ENCODE results near the gene LIN37. TPM values are rescaled to one million over a fixed set of nuclear protein-coding genes. Genes with fewer than 3 reads are reported as not detected.
"Not testable (repeated sequence)": the region's sequence is repeated elsewhere in the genome, so short reads cannot be mapped to it uniquely, and the experiment has no call there.

LIN37 gene
- total RNA-seq, 1 donor from 2014 or later = 11.4 TPM

GRCh38 chr19:35792312-35792711 lies 43.9 kb downstream of the LIN37 start:
- Mint-ChIP-seq H3K27me3 (ENCODE audit: insufficient read depth, low read depth) (peaks cover 25% of the 10 kb centered on the region), H3K27ac (no peak overlapping the region), H3K4me1 (peaks cover 5% of the 10 kb centered on the region), H3K36me3 (peaks cover 1% of the 10 kb centered on the region), H3K9me3 (no peaks in the 10 kb centered on the region), H3K4me3 (no peak overlapping the region)
- H3K36me3 ChIP-seq = no peaks in the 10 kb centered on the region
- TF ChIP-seq CTCF (IDR thresholded peaks at IDR 0.05) (no peak), EZH2 (IDR thresholded peaks at IDR 0.05) (no peak), EZH2phosphoT487 (IDR thresholded peaks at IDR 0.05) (no peak)
- peaks cover 29% of the 10 kb centered on the region for H3K27me3 ChIP-seq
- H3K79me2 ChIP-seq (ENCODE audit: low read depth) = no peaks in the 10 kb centered on the region
- no peaks in the 10 kb centered on the region for H4K20me1 ChIP-seq (ENCODE audit: low read depth)
- H3K9me3 ChIP-seq (ENCODE audit: low read depth) = no peaks in the 10 kb centered on the region
- no peak overlapping the region for H3K4me2 ChIP-seq
- no peaks in the 10 kb centered on the region for H3F3A ChIP-seq (ENCODE audit: low read depth)
- DNase-seq (ENCODE audit: low spot score) = no peak
- peaks cover 5% of the 10 kb centered on the region for H3K4me1 ChIP-seq
- H2AFZ ChIP-seq (replicated peaks) = no peak overlapping the region
- no peak overlapping the region for H3K4me3 ChIP-seq
- no peak overlapping the region for H3K27ac ChIP-seq
- H3K9ac ChIP-seq = no peak overlapping the region

- Histone ChIP-seq H3K27me3 (peaks cover 35% of the 10 kb centered on the region), H3K4me3 (no peak overlapping the region), H3K4me2 (no peak overlapping the region), H3K27ac (no peak overlapping the region), H4K20me1 (ENCODE audit: low read depth) (no peaks in the 10 kb centered on the region), H2AFZ (replicated peaks) (no peak overlapping the region), H3K79me2 (ENCODE audit: low read depth) (no peaks in the 10 kb centered on the region), H3K4me1 (peaks cover 5% of the 10 kb centered on the region), H3K36me3 (no peaks in the 10 kb centered on the region), H3F3A (ENCODE audit: low read depth) (no peaks in the 10 kb centered on the region), H3K9me3 (ENCODE audit: low read depth) (no peaks in the 10 kb centered on the region), H3K9ac (no peak overlapping the region)
- no peak for DNase-seq (ENCODE audit: low spot score)
- TF ChIP-seq EZH2 (IDR thresholded peaks at IDR 0.05) = no peak
- no peak for TF ChIP-seq EZH2phosphoT487 (IDR thresholded peaks at IDR 0.05)
- TF ChIP-seq CTCF (IDR thresholded peaks at IDR 0.05) = no peak
- H3K9me3 Mint-ChIP-seq = no peaks in the 10 kb centered on the region
- no peak overlapping the region for H3K27ac Mint-ChIP-seq
- H3K4me3 Mint-ChIP-seq = no peak overlapping the region
- H3K36me3 Mint-ChIP-seq = peaks cover 1% of the 10 kb centered on the region
- peaks cover 29% of the 10 kb centered on the region for H3K27me3 Mint-ChIP-seq (ENCODE audit: insufficient read depth, low read depth)
- peaks cover 5% of the 10 kb centered on the region for H3K4me1 Mint-ChIP-seq
These were observed 44.5 kb downstream of the LIN37 start for GRCh38 chr19:35792888-35793287.

GRCh38 chr19:35793381-35794165 lies 45.2 kb downstream of the LIN37 start:
- no peaks in the 10 kb centered on the region for H3F3A ChIP-seq (ENCODE audit: low read depth)
- peaks cover 41% of the 10 kb centered on the region for H3K27me3 ChIP-seq
- no peaks in the 10 kb centered on the region for H3K36me3 ChIP-seq
- no peak overlapping the region for H3K27ac ChIP-seq
- no peaks in the 10 kb centered on the region for H4K20me1 ChIP-seq (ENCODE audit: low read depth)
- H3K9ac ChIP-seq = no peak overlapping the region
- peaks cover 5% of the 10 kb centered on the region for H3K4me1 ChIP-seq
- H3K79me2 ChIP-seq (ENCODE audit: low read depth) = no peaks in the 10 kb centered on the region
- H3K27ac Mint-ChIP-seq = no peak overlapping the region
- H3K4me3 ChIP-seq = no peak overlapping the region
- peaks cover 33% of the 10 kb centered on the region for H3K27me3 Mint-ChIP-seq (ENCODE audit: insufficient read depth, low read depth)
- no peak for DNase-seq (ENCODE audit: low spot score)
- no peak overlapping the region for H2AFZ ChIP-seq (replicated peaks)
- H3K4me3 Mint-ChIP-seq = no peak overlapping the region
- no peaks in the 10 kb centered on the region for H3K36me3 Mint-ChIP-seq
- no peak overlapping the region for H3K4me2 ChIP-seq
- no peaks in the 10 kb centered on the region for H3K9me3 ChIP-seq (ENCODE audit: low read depth)
- H3K9me3 Mint-ChIP-seq = no peaks in the 10 kb centered on the region
- TF ChIP-seq EZH2phosphoT487 (IDR thresholded peaks at IDR 0.05) = no peak
- H3K4me1 Mint-ChIP-seq = peaks cover 5% of the 10 kb centered on the region

- H3K27me3 Mint-ChIP-seq (ENCODE audit: insufficient read depth, low read depth) = peaks cover 40% of the 10 kb centered on the region
- not testable (repeated sequence) for H3K4me1 Mint-ChIP-seq
These were observed 47.2 kb downstream of the LIN37 start for GRCh38 chr19:35795564-35795963.

More at GRCh38 chr19:35795564-35795963, 47.2 kb downstream of the LIN37 start:
- not testable (repeated sequence) for H3F3A ChIP-seq (ENCODE audit: low read depth); H3K27ac ChIP-seq; H3K79me2 ChIP-seq (ENCODE audit: low read depth); H3K4me3 Mint-ChIP-seq; H3K9ac ChIP-seq; DNase-seq (ENCODE audit: low spot score); H3K4me1 ChIP-seq; H3K36me3 ChIP-seq; H3K9me3 ChIP-seq (ENCODE audit: low read depth); H4K20me1 ChIP-seq (ENCODE audit: low read depth); H3K9me3 Mint-ChIP-seq; H3K4me3 ChIP-seq; H3K27ac Mint-ChIP-seq; H3K4me2 ChIP-seq; H2AFZ ChIP-seq (replicated peaks); H3K36me3 Mint-ChIP-seq
- peaks cover 46% of the 10 kb centered on the region for H3K27me3 ChIP-seq
